HG03342 (cell line): ENCODE measurements around the gene ARHGEF3.

Source experiments
- ATAC-seq: cut with Tn5 transposase; IDR thresholded peaks from one replicate; pipeline ENCODE4 v1.9.1; 2021; ENCODE audit warnings: mild to moderate bottlenecking, moderate library complexity; ENCODE audit not compliant: unreplicated experiment

The ARHGEF3 gene

DNA sequence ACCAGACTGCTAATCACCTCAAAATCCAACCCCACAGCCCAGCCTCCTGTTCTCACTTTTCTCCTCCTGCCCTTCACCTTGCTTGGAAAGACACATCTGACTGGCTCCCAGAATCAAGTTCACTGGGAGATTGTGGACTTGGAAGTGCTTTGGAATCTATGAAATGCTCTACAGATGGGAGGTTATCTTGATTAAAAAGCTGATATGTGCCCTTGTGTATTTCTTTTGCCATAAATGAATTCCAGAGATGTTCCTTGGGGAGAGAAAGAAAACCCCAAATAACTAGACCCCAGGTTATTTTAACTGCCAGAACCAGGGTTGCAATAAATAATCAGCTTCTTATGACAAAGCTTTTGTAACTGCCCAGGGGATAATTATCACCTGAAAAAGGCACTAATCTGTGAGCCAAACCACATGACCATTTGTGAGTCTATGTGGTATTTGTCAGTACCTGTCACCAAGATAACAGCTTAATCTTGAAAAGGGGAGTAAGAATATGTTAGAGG lies 21.7 kb upstream of the ARHGEF3 start:
- ATAC-seq = no peak

DNA sequence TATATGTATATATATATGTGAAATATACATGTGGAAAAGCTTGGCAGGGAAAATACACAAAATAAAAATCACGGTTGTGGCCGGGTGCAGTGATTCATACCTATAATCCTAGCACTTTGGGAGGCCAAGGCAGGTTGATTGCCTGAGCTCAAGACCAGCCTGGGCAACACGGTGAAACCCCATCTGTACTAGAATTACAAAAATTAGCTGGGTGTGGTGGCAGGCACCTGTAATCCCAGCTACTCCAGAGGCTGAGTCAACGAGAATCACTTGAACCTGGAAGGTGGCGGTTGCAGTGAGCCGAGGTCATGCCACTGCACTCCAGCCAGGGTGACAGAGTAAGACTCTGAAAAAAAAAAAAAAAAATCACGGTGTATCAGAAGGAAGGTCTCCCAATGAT lies 20.8 kb upstream of the ARHGEF3 start:
- ATAC-seq = no peak

DNA sequence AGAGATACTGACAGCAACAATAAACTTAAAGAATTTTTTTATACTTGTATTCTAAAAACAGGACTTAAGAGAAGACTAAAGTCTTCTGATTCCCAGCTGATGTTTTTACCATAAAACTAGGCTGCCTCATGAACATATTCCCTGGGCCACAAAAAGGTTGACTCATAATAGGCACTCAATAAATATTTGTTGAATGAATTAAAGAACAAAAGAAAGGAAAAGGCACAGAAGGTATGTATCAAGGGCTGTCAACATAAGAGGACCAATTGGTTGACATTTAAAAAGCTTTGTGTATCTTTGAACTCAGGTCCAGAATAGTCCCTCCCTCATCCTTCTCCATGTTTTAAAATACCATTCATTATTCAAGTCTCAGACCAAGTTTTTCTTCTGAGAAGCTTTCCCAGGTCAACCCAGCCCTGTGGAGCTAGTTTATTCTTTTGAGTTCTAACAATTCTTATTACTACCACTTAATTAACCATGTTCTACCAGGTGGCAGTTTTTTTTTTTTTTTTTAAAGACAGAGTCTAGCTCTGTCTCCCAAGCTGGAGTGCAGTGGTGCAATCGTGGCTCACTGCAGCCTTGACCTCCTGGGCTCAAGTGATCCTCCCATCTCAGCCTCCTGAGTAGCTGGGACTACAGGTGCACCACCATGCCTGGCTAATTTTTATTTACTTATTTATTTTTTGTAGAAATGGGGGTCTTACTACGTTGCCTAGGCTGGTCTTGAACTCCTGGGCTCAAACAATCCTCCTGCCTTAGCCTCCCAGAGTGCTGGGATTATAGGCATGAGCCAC lies 17.5 kb upstream of the ARHGEF3 start:
- ATAC-seq = no peak

DNA sequence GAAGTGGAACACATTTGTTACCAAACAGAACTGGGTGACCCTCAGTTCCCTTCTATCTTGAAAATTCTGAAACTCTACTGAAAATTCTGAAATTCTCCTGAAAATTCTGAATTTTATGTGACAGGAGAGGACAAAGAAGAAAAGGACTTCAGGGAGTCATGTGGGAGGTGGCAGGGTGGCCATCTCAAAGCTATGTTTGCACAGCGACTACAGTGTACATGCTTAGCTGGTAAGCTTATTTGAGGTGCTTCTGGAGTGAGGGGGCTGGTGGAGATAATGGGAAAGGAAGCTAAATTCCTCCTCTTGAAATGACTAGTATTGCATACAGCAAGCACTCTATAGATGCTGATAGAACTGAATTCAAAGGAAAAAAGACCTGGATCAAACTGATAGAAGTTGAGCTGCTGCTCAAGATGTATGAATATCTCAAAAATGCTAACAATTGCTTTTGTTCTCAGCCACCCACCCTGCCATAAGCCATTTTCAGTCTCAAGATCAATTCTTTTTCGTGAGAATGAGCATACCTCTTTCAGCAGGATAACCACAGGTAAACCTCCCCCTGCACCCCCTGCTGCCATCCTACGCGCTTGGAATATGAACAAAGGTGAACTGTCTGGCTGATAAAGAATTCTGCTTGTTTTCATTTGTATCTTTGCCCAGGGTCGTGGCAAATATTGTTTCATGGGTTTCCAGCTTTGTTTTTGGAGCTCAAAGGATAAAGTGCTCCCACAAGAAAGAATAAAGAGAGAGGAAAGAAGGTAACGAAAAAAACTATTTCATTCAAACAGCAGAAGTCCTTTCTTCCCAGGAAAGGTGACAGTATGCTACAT lies 16.6 kb upstream of the ARHGEF3 start:
- ATAC-seq = no peak

DNA sequence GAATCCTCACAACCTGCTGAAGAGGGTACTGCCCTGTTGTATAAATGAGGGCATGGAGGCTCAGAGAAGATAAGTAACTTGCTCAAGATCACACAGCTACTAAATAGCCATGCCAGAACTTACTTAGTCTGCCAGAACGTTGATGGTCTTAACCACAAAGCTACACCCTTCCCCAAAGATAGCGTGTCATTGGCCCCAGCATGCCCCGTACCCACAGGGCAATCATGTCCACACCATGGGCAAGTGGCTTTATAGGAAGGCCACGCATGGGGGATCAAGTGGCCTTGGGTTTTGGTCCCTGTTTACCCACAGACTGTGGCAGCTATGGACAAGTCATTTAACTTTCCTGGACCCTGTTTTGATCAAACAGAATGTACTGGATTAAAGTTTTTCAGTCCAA lies 15.9 kb upstream of the ARHGEF3 start:
- no peak for ATAC-seq

DNA sequence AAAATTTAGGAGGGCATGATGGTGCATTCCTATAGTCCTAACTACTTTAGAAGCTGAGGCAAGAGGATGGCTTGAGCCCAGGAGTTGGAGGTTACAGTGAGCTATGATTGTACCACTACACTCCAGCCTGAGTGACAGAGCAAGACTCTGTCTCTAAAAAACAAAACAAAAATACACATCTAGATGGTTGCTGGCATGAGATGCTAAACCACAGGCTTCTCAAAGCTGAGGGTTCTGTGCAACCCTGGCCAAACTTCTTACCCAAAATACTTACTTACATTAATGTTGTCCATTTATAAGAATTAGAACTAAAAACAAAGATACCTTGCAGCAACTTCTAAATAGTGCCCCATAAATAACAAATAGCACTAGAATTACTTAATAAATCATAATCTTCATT lies 14.3 kb upstream of the ARHGEF3 start:
- ATAC-seq = no peak

DNA sequence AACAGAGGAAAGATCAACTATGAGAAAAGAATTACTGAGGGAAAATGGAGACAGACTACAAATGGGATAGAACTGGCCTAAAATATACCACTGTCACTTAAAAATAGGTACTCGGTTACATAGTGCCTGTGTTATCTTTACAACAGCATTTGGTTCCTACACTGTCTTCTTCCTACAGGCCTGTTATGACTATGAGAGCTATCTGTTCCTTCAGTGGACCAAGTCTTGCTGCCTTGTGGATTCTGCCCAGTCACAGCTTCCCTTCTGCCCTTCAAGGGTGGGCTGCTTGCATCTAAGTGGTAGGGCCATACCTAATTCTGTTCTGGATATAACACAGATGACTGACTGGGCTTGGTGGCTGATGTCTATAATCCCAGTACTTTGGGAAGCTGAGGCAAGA lies 13.8 kb upstream of the ARHGEF3 start:
- ATAC-seq = no peak

DNA sequence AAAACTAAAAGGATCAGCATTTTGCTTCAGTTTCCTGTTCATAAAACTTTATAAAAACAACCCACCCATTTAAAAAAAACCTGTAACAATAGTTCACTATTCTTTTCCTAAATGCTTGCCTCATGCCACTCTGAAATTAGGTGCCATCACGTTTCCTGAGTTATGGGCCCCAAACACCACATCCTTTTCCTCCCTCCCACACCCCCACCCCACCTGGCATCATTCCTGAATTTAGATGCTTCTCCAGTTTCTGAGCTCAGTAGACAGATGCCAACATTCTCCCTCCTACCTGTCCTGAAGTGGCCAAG lies 11.9 kb upstream of the ARHGEF3 start:
- no peak for ATAC-seq

DNA sequence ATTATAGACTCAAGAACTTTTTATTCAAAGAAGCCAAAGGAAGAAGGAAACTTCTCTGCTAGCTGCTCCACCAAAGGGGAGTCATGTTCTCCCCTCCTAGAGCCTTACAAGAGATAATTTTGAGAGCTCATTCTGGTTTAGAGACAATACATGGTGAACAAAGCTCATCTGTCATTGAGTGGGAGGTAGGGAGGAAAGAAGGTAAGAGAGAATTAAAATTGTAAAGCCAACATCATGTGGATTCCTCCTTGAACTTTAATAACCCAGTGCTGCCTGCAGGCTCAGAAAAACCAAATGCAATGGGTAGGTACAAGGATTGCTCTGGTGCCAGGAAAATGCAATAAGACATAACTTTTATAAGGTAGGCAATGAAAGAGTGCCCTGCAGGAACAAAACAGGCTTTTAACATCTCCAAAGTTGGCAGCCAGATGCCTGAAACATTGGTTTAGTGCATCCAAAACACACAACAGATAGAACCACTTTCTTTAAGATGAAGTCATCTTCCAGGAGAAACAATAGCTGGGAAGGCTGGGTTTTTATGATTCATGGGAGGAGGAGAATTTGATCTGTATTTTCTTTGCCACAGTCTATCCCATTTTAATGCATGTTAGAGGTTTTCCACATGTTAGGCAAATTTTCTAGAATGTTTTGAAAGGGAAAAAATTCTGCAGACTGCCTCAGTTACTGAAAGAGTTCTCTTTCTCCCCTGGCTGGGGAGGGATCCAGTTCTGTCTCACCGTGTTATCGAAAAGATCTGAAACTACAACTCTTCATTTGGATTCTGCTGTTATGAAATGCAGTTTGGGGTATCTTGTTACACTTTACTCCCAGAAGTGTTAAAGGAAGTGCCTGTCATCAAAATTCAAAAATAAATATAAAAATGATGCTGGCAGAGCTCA lies 11.3 kb upstream of the ARHGEF3 start:
- ATAC-seq = no peak

DNA sequence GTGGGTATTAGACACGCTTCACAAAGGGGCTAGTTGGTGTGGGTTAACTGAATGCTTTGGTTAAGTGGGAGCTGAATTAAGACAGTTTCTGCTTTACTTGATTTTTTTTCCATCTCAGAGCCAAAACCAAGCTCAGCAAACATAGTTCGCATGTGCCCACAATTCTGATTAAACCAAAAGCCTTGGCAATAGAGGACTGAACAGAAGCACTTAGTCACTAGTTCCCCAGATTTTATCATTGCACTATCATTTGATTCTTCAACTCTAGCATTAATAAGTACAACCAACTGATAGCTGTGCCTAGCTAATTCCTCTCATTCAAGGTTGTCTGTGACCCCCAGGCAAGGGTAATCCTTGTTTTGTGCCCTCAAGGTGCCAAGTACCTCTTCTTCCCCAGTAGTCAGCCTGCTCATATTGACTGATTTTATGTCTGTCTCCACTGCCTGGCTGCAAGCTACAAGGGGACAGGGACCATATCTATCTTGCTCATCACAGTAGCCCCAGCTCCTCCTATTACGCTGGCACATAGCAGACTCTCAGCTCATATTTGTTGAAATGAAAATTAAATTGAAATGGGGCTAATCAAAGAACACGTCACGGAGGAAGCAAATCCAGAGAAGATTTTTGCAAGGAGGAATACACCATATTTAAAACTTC lies 9.9 kb upstream of the ARHGEF3 start:
- no peak for ATAC-seq

DNA sequence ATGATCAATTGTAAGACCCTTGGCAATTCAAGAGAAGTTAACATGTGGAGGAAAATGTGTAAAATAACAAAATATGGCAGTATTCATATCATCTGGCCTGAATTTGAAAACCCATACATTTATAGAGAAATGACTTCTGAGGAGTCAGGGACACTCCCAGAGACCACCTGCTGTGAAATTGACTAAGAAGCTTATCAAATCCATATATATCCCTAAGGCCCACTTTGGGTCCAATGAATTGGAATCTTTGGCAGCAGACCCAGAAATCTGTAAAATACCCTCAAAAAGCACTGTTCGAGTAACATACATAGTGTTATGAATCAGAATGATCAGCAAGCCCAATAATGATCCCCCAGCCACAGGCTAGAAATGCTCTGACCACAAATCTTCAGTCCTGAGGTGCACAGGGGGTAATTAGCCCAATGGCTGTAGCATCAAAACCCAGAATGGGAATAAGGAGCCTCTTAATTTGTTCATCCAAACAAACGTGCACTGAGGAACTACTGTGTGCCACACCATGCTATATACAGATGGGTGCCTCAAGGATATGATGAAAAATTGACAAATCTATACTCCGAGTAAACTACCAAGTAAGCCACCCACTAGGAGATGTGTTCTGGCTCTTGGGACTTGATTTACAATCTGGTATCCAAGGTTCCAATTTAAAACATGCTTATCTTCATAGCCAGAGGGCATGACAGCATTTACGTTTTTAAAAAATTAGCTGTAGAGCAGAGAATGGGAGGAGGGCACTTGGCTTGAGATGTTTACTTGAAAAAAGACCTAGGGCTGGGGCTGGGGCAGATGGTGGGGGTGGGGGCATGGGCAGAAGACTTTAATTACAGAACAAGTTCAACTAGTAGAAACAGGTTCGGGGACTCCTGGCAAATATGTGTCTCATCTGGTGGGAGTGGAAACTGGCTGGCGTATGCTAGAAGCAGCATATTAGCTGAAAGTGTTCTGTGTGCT lies 9.1 kb upstream of the ARHGEF3 start:
- no peak for ATAC-seq

DNA sequence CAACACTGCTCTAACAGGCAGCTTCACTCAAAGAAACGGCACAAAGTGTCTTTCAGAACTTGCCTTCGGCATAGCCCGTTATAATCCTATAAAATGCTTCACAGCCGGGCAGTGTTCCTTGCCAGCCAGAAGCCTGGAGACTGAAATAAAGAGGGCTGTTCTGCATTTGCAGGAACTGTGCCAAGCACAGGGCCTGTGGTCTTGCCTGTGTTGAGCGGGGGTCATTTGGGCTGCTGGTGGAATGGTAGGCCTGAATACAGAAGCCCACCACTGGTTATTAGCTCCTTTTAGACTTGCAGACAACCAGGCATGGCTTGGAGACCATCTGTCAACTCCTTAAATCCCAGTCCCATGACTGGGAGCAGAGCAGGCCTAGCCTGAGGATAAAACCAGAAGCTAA lies 4.7 kb upstream of the ARHGEF3 start:
- no peak for ATAC-seq

DNA sequence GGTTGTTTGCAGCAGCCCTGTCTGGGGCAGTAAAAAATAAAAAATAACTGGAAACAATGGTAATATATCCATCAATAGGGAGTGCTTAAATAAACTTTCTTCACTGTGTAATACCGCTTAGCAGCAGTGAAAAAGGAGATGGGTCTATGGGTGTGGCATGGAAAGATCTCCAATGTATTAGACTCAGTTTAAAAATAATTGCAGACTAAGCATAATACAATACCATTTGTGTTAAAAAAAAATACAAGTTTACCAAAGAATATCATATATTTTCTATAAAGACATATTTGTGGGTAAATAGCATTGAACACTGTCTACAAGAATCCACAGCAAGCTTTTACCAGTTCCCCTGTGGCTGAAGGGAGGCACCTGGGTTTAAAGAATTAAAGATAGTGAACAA lies 1.0 kb upstream of the ARHGEF3 start:
- no peak for ATAC-seq

DNA sequence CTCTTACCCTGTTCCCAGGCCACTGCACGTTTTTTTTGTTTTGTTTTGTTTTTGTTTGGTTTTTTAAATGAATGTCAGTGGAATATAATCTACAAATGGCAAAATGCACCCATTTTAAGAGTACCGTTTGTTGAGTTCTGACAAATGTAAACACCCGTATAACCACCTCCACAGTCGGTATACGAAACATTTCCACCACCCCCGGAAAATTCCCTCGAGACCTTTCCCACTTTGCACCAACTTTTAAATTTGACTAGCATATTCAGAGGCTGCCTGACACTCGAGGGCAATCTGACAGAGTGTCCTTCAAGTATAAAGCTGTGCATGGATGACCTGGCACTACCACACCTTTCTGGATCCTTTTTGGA lies 613 bp upstream of the ARHGEF3 start:
- ATAC-seq = no peak

DNA sequence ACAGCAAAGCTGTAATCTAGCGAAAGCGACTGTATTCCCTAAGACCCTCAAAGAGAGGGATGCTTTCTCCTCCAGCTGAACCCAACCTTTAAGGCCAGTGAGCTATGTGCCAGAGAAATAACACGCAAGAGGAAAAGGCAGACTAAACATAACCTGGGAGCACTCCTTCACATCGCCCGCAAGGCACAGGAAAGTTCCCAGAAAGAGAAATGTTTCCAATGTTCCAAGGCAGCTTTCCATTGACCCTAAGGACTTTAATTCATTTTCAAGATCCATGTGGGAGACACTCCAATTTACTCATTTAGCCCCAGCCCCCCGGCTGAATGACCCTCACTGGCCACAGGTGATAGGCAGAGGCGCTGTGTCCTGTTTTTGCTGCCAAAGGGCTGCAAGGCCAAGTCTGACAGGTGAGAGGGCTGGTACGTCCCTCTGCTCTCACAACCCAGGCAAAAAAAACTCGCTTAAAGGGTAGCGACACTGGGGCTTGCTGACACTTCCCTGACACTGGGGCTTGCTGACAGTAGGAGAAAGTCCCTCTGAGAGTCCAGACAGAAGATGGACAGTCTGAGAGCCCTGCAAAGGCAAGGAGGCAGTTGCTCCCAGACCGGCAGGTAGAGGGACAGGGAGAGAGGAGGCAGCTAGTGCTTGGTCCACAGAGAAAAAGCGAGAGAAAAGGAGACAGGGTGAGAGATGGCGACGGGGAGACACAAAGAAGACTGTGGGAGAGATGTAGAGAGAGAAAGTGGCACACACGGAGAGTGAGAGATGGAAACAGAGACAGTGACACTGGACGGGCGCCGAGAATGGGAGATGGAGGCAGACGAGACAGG lies 702 bp downstream of the ARHGEF3 start:
- ATAC-seq = no peak

DNA sequence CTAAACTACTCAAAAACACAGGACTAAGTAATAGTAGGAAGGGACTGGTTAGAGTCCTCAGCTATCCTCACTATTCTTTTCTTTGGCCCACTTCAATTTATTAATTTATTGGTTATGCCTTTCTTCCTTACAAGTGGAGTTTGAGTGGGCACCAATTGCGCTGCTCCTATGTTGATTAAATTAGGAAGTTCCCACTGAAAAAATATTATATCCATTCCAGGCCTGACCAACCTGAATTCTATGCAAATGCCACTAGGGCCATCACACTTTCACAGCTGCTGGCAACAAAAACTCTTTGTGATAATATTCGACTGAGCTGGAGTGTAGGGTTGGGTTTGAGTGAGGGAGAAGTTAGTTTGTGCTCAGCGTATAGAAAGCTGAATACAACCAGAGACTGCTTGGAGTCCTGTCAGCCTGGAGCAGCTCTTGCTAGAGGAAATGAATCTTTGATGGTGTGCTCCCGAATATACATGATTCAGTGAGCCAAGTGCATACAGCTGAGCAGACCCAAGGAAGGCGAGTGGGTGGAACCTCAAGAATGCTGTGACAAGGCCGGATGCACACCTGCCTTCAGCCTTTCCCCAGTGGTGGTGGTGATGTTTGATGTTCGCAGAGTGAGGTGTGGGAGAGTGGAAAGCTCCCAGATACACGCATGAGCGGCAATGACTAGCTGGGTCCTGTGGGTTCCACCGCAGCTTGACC lies 1.5 kb downstream of the ARHGEF3 start:
- peak; percentile 31 for ATAC-seq

DNA sequence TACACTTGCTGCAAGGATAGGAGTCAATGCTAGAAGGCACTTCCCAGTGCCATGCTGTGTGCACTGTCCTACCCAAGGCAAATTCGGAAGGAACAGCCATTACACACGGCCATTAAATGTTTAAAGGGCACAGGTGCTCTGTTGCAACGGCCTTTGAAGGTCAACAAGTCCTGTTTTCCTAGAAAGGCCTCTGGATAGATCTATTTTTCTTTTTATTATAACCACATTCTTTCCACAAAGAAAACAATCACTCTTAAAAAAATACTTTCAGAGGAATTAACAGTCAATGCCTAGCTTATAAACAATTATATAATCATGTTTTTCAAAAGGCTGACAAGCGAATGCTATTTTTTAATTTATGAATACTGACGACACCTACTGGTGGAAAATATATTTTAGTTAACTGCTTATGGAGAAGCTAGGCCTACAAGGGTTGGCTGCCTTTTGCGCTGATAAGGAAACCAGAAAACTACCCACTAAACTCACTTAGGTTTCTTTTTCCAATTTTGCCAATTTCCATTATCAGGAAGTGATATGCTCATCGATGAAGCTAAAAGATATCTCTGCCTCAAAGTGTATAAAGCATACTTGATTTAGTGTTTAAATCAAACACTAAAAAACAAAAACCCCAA lies 2.4 kb downstream of the ARHGEF3 start:
- ATAC-seq = no peak

DNA sequence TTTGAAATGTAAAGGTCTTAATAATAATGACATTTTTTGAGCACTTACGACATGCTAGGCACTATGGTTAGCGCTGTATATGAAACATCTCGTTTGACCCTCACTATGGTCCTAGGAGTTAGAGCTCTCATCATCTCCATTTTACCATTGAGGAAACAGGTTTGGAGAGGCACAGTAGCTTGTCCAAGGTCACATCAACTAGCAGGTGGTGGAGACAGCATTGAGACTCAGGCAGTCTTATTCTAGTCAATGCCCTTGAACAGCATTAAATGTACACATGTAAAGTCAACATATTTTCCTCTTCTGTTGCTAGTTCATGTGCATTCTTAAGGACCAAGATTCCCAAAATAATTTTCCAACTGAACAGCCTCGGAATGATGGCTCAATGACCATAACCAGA lies 4.8 kb downstream of the ARHGEF3 start:
- no peak for ATAC-seq
